Erythroblast (primary cell): ENCODE measurements around the gene ADCY5.

Experiments used
- GATA1 ChIP-seq: IDR thresholded peaks from 2 replicates; pipeline ENCODE4 v1.6.1; 2011; ENCODE audit warnings: low read depth, mild to moderate bottlenecking, control low read depth, low read length, moderate library complexity
- POLR2A ChIP-seq: IDR thresholded peaks from 2 replicates; pipeline ENCODE4 v1.6.1; 2011; ENCODE audit warnings: mild to moderate bottlenecking, low read length

- TF ChIP-seq POLR2A (no peak), GATA1 (no peak)
These were observed 32.2 kb upstream of the ADCY5 start for GRCh38 chr3:123481071-123481470.
